Measurements from ENCODE around the gene SNRPB2. TPM values are rescaled to one million over a fixed set of nuclear protein-coding genes. Genes with fewer than 3 reads are reported as not detected.

The SNRPB2 gene
- total and polyA plus RNA-seq, 9 donors = 20.6 to 67.4 (median 50.5) TPM

DNA sequence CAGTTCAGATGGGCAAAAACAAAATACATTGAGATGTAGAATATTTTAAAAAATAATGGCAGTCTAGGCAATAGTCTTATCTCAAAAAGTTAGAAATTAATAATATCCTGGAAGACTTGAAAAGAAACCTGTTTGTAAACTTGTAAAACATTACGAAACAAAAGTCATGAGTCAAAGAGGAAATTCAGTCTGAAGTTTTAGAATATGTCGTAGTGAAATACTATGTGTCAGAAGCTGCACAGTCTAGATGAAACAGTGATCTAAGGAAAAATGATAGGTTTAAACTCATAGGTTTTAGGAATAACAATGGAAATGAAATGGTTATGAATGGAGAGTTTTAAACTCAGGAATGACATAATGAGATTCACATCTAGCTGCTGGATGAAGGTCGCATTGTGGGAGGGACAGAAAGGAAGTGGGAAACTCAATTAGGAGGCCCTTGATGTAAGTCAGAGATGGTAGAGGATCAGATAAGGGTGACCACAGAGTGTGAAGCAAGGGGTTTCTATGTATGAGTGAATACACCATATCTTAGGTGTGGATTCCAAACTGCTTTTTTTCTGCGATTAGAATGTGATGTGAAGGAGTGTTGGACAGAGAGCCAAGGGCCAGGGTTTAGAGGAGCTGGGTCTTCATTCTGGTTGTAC lies 2.8 kb downstream of the SNRPB2 start:
- TF ChIP-seq POLR2A (IDR thresholded peaks at IDR 0.05) (no peak), EP300 (IDR thresholded peaks at IDR 0.05) (no peak)
- TF ChIP-seq, protein P1, sequence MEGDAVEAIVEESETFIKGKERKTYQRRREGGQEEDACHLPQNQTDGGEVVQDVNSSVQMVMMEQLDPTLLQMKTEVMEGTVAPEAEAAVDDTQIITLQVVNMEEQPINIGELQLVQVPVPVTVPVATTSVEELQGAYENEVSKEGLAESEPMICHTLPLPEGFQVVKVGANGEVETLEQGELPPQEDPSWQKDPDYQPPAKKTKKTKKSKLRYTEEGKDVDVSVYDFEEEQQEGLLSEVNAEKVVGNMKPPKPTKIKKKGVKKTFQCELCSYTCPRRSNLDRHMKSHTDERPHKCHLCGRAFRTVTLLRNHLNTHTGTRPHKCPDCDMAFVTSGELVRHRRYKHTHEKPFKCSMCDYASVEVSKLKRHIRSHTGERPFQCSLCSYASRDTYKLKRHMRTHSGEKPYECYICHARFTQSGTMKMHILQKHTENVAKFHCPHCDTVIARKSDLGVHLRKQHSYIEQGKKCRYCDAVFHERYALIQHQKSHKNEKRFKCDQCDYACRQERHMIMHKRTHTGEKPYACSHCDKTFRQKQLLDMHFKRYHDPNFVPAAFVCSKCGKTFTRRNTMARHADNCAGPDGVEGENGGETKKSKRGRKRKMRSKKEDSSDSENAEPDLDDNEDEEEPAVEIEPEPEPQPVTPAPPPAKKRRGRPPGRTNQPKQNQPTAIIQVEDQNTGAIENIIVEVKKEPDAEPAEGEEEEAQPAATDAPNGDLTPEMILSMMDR (IDR thresholded peaks at IDR 0.05) = no peak
- H3K9me3 ChIP-seq = no peaks in the 10 kb centered on the region
- intact Hi-C loops (cut with DNase I) = no loop called here
- peaks cover 2% of the 10 kb centered on the region for H3K4me1 ChIP-seq (ENCODE audit: insufficient read depth)
- no peaks in the 10 kb centered on the region for H3K36me3 ChIP-seq
- DNase-seq = no peak
- 89 to 90% (median 89%) methylated on average over 4 of the region's 4 CpGs for WGBS, 3 donors
- no peak overlapping the region for H3K4me3 ChIP-seq
- H3K27ac ChIP-seq = no peak overlapping the region
- H3K27me3 ChIP-seq = no peaks in the 10 kb centered on the region

GRCh38 chr20:16740365-16741072 lies 10.7 kb downstream of the SNRPB2 start:
- Histone ChIP-seq H3K4me3 (no peak overlapping the region), H3K9me3 (no peaks in the 10 kb centered on the region), H3K4me1 (ENCODE audit: insufficient read depth) (no peaks in the 10 kb centered on the region), H3K36me3 (no peaks in the 10 kb centered on the region), H3K27ac (no peak overlapping the region), H3K27me3 (no peaks in the 10 kb centered on the region)
- TF ChIP-seq POLR2A (IDR thresholded peaks at IDR 0.05) = no peak
- TF ChIP-seq, protein P1 (IDR thresholded peaks at IDR 0.05) = no peak
- no peak for TF ChIP-seq EP300 (IDR thresholded peaks at IDR 0.05)
- WGBS, 3 donors = 69 to 77% (median 75%) methylated on average over 6 of the region's 6 CpGs
- no peak for DNase-seq
- intact Hi-C loops (cut with DNase I) = no loop called here

- H3K36me3 ChIP-seq = no peaks in the 10 kb centered on the region
- TF ChIP-seq, protein P1 (IDR thresholded peaks at IDR 0.05) = no peak
- TF ChIP-seq EP300 (IDR thresholded peaks at IDR 0.05) (no peak), POLR2A (IDR thresholded peaks at IDR 0.05) (no peak)
- H3K27me3 ChIP-seq = no peaks in the 10 kb centered on the region
- 72 to 82% (median 75%) methylated on average over 3 of the region's 3 CpGs for WGBS, 3 donors
- no peak for DNase-seq
- H3K27ac ChIP-seq = no peak overlapping the region
- intact Hi-C loops (cut with DNase I) = no loop called here
- H3K4me1 ChIP-seq (ENCODE audit: insufficient read depth) = no peaks in the 10 kb centered on the region
- H3K9me3 ChIP-seq = no peaks in the 10 kb centered on the region
- no peak overlapping the region for H3K4me3 ChIP-seq
Observed at GRCh38 chr20:16744178-16744807, 14.5 kb downstream of the SNRPB2 start.

GRCh38 chr20:16745204-16745603 lies 15.4 kb downstream of the SNRPB2 start:
- no peak for DNase-seq
- no peaks in the 10 kb centered on the region for H3K4me1 ChIP-seq (ENCODE audit: insufficient read depth)
- 82 to 84% (median 83%) methylated on average over 5 of the region's 5 CpGs for WGBS, 3 donors
- TF ChIP-seq, protein P1 (IDR thresholded peaks at IDR 0.05) = no peak
- no peak for TF ChIP-seq EP300 (IDR thresholded peaks at IDR 0.05)
- no peak for TF ChIP-seq POLR2A (IDR thresholded peaks at IDR 0.05)
- H3K9me3 ChIP-seq = no peaks in the 10 kb centered on the region
- H3K4me3 ChIP-seq = no peak overlapping the region
- H3K27me3 ChIP-seq = no peaks in the 10 kb centered on the region
- intact Hi-C loops (cut with DNase I) = no loop called here
- H3K36me3 ChIP-seq = no peaks in the 10 kb centered on the region
- H3K27ac ChIP-seq = no peak overlapping the region
